ENCODE data around the gene HNRNPA0. TPM values are rescaled to one million over a fixed set of nuclear protein-coding genes. Genes with fewer than 3 reads are reported as not detected.

HNRNPA0 gene
- polyA plus RNA-seq, 1 of the 3 experiments (the other 2 are of a cell fraction): 24.9 TPM

- Histone ChIP-seq H3K79me2 (ENCODE audit: insufficient read depth) (peaks cover 15% of the 10 kb centered on the region), H3K9ac (no peak overlapping the region), H3K4me2 (no peak overlapping the region), H3K9me2 (no peaks in the 10 kb centered on the region), H3K36me3 (replicated peaks in 1 of 2; ENCODE audit: control insufficient read depth in 1 of 2, insufficient read depth in 2 of 2, low read length in 1 of 2) (no peaks in the 10 kb centered on the region), H2AFZ (ENCODE audit: low read depth) (no peak overlapping the region), H3K9me3 (no peaks in the 10 kb centered on the region), H3F3A (replicated peaks; ENCODE audit: insufficient read depth) (peaks cover 4% of the 10 kb centered on the region), H3K4me1 (ENCODE audit: control insufficient read depth in 1 of 2, insufficient read depth in 2 of 2, low read depth in 1 of 2, low read length in 1 of 2) (peaks cover 0 to 4% of the 10 kb centered on the region in 2 experiments; a peak in 1 of 4 replicates), H4K20me1 (ENCODE audit: insufficient read depth) (peaks cover 10% of the 10 kb centered on the region), H3K4me3 (ENCODE audit: low read depth in 2 of 2, low read length in 1 of 2) (no peak overlapping the region), H3K27ac (ENCODE audit: low read depth in 2 of 2, low read length in 1 of 2) (no peak overlapping the region), H3K27me3 (ENCODE audit: insufficient read depth) (no peaks in the 10 kb centered on the region)
- no peak for TF ChIP-seq JUND (IDR thresholded peaks at IDR 0.05)
- no peak for TF ChIP-seq EZH2phosphoT487 (IDR thresholded peaks at IDR 0.05; ENCODE audit: borderline replicate concordance, low read depth)
- no peak for TF ChIP-seq RFX5 (IDR thresholded peaks at IDR 0.05; ENCODE audit: low read length)
- TF ChIP-seq RCOR1 (IDR thresholded peaks at IDR 0.05; ENCODE audit: low read length): no peak
- no peak for TF ChIP-seq NFIC (IDR thresholded peaks at IDR 0.05; ENCODE audit: borderline replicate concordance)
- no peak for TF ChIP-seq CTCF (IDR thresholded peaks at IDR 0.05)
- no peak for TF ChIP-seq TAF1 (IDR thresholded peaks at IDR 0.05; ENCODE audit: borderline replicate concordance, low read depth, low read length)
- TF ChIP-seq NRF1 (IDR thresholded peaks at IDR 0.05; ENCODE audit: low read depth, low read length): no peak
- TF ChIP-seq FOSL2 (IDR thresholded peaks at IDR 0.05; ENCODE audit: borderline replicate concordance, low read depth): no peak
- no peak for TF ChIP-seq MXI1 (IDR thresholded peaks at IDR 0.05; ENCODE audit: low read depth, low read length)
- no peak for DNase-seq
- WGBS (ENCODE audit: low lambda C conversion rate): 95% methylated on average over 5 of the region's 5 CpGs
- CTCF ChIA-PET: interaction anchor here (4.4 kb wide), 1 partner anchor 21 kb away, joined by 18 read pairs; no protein-coding TSS in a partner anchor
- POLR2A ChIA-PET: no interaction called here
Measured at GRCh38 chr5:137757634-137758033, 3.5 kb upstream of the HNRNPA0 start.

GRCh38 chr5:137754961-137755762 lies 999 bp upstream of the HNRNPA0 start:
- DNase-seq: no peak
- WGBS (ENCODE audit: low lambda C conversion rate): 55% methylated on average over 28 of the region's 36 CpGs
- no peaks in the 10 kb centered on the region for H3K9me3 ChIP-seq

More at GRCh38 chr5:137754961-137755762, 999 bp upstream of the HNRNPA0 start:
- no peaks in the 10 kb centered on the region for H3K9me2 ChIP-seq
- peak overlapping the region; percentile 93 to 94 for H3K4me3 ChIP-seq (ENCODE audit: low read depth in 2 of 2, low read length in 1 of 2)
- ChIA-PET POLR2A (interaction anchor here (1.0 kb wide), 2 partner anchors 24 to 136 kb away, joined by 3 to 4 read pairs; no protein-coding TSS in a partner anchor), CTCF (interaction anchor here (0.6 to 4.4 kb wide), 8 partner anchors 8 to 140 kb away, joined by 3 to 18 read pairs (median 4); no protein-coding TSS in a partner anchor)
- peak overlapping the region; percentile 97 for H3K27ac ChIP-seq (ENCODE audit: low read depth in 2 of 2, low read length in 1 of 2)
- peaks cover 8% of the 10 kb centered on the region for H3F3A ChIP-seq (replicated peaks; ENCODE audit: insufficient read depth)
- H2AFZ ChIP-seq (ENCODE audit: low read depth): peak overlapping the region; percentile 90
- peaks cover 0 to 6% of the 10 kb centered on the region in 2 experiments; a peak in 2 of 4 replicates for H3K4me1 ChIP-seq (ENCODE audit: control insufficient read depth in 1 of 2, insufficient read depth in 2 of 2, low read depth in 1 of 2, low read length in 1 of 2)
- TF ChIP-seq EP300 (IDR thresholded peaks at IDR 0.05; ENCODE audit: borderline replicate concordance in 1 of 2, low read depth in 1 of 2, low read length in 1 of 2): no peak
- peak; percentile 82 for TF ChIP-seq YY1 (IDR thresholded peaks at IDR 0.05; ENCODE audit: low read depth)
- TF ChIP-seq RAD21 (IDR thresholded peaks at IDR 0.05; ENCODE audit: low read length): no peak
- TF ChIP-seq MAX (IDR thresholded peaks at IDR 0.05; ENCODE audit: low read depth): peak; percentile 47; the same call in 1 of the 2 replicates
- peaks cover 39% of the 10 kb centered on the region for H3K79me2 ChIP-seq (ENCODE audit: insufficient read depth)
- peaks cover 20 to 22% of the 10 kb centered on the region in 2 experiments for H3K36me3 ChIP-seq (replicated peaks in 1 of 2; ENCODE audit: control insufficient read depth in 1 of 2, insufficient read depth in 2 of 2, low read length in 1 of 2)
- peak overlapping the region; percentile 96 for H3K4me2 ChIP-seq
- H3K27me3 ChIP-seq (ENCODE audit: insufficient read depth): no peaks in the 10 kb centered on the region
- peaks cover 35% of the 10 kb centered on the region for H4K20me1 ChIP-seq (ENCODE audit: insufficient read depth)
- peak overlapping the region; percentile 99 for H3K9ac ChIP-seq

All from SK-N-SH (cell line).